Activated T-cell treated with anti-CD3 and anti-CD28 coated beads, Interleukin-2, amount 50 U/mL, for 1 hour (primary cell): ENCODE measurements around the gene PSMB8.
"Not testable (repeated sequence)": the region's sequence is repeated elsewhere in the genome, so short reads cannot be mapped to it uniquely, and the experiment has no call there.

Experiments used
- DNase-seq: peaks from one replicate; pipeline ENCODE4 v3.0.0-alpha.2; 2020

PSMB8 gene

GRCh38 chr6:32836873-32837272 is 7.0 kb downstream of the PSMB8 start:
- DNase-seq = no peak

GRCh38 chr6:32835167-32835893 is 8.5 kb downstream of the PSMB8 start:
- no peak for DNase-seq

- DNase-seq = no peak
Measured at GRCh38 chr6:32833664-32834063, 10.2 kb downstream of the PSMB8 start.

DNA sequence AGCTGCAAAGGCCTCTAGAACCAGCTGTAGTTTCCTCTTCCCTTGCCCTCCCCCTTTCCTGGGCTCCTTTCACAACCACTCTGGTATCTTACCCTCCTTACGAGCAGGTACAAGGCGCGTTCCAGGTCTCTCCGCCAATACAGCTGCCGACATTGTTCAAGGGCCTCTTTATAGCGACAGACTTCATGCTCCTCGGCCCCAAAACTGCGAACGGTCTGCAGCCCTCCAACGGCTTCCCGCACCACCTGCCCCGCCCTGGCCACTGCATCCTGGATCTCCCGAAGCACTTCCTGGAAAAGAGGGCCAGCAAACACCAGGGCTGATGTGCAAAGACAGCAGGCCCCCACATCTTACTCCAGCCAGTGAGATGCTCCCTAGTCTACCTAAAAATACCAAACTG is 11.3 kb downstream of the PSMB8 start:
- DNase-seq = no peak

DNA sequence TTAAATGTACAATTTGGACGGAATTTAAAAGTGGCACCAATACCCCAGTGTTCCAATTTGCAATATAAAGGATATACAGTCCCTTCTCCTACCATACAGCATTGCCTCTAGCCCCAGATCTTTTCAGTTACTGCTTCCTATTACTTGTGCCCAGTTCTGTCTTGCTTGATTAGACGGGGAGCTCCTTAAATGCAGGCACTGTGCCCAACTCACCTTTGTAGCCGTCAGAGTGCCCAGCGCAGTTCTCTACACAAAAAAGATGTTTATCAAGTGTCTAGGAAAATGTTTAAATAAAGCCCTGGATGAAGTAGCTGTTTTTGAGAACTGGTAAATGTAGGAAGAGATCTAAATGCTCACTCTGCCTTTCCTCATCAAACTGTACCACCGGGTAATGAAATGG is 12.9 kb downstream of the PSMB8 start:
- no peak for DNase-seq

GRCh38 chr6:32830017-32830416 is 13.8 kb downstream of the PSMB8 start:
- DNase-seq = no peak

- DNase-seq = no peak
Measured at GRCh38 chr6:32829495-32829894, 14.4 kb downstream of the PSMB8 start.

- no peak for DNase-seq
Measured at GRCh38 chr6:32827025-32827424, 16.8 kb downstream of the PSMB8 start.

- DNase-seq = no peak
Measured at GRCh38 chr6:32825966-32826365, 17.9 kb downstream of the PSMB8 start.

DNA sequence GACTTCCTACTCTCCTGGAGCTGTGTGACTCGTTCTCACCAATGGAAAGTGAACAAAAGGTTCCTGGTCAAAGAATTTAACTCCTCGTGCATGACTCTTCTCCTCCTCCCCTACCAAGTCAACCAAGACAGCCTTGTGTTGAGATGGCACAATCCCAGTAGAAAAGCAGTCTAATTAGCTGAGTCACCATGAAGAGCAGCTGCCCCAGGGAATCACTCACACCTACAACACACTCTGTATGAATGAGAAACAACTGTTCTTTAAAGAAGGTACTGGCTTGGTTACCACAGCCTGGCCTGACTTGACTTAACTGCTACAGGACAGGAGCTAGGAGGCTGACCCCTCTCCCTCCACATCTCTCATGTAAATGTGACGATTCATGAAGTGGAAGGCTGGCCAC is 24.1 kb downstream of the PSMB8 start:
- no peak for DNase-seq

GRCh38 chr6:32818867-32819266 is 25.0 kb downstream of the PSMB8 start:
- DNase-seq = no peak

GRCh38 chr6:32816746-32817204 is 27.1 kb downstream of the PSMB8 start, which contains the start of gene HLA-DOB:
TSS of gene HLA-DOB (minus strand) at chr6:32817002. CDS start at chr6:32816951, 51 bp downstream.
- no peak for DNase-seq

- DNase-seq = no peak
Measured at GRCh38 chr6:32815996-32816395, 27.9 kb downstream of the PSMB8 start.

GRCh38 chr6:32815115-32815514 is 28.7 kb downstream of the PSMB8 start:
- DNase-seq = no peak

DNA sequence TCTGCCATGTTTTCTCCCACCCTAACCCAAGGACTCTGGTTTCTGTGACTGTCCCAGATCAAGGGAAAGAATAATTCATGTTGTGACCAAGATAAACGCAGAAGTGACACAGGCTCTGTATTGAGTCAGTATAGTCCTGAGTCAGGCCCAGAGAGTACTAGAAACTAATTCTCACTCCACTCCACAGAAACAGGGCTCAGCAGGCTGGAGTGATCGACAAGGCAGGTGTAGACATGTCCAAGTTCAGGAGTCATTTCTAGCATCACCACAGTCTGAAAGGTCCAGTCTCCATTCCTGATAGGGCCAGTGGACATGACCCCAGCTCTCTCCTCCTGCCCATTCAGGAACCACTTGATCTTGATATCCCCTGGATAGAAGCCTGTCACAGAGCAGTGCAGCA is 29.7 kb downstream of the PSMB8 start:
- no peak for DNase-seq

DNA sequence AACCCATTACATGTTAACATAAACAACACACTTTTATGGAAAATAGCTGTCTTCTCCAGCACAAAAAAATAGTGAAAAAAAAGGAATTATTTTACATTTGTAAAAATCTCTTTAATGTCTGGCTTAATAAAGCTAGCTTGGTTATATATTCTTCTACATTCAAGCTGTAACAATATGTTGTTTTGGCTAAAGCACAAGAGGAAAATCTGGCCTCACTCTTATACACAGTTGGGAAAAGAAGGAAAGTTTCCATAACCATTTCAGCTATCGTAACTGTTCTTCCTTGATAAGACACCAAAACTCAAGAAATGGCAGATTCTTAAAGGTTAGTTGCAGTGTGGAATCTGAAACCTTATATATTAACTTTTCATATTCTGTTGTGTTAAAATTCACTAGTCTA is 34.7 kb downstream of the PSMB8 start:
- DNase-seq = no peak

- DNase-seq = no peak
Measured at GRCh38 chr6:32807020-32807580, 36.7 kb downstream of the PSMB8 start.

DNA sequence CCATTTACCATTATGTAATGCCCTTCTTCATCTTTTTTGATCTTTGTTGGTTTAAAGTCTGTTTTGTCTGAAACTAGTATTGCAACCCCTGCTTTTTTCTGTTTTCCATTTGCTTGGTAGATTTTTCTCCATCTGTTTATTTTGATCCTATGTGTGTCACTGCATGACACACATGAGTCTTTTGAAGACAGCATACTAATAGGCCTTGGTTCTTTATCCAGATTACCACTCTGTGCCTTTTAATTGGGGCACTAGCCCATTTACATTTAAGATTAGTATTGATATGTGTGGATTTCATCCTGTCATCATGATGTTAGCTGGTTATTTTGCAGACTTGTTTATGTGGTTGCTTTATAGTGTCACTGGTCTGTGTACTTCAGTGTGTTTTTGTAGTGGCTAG is 38.4 kb downstream of the PSMB8 start:
- DNase-seq = not testable (repeated sequence)

DNA sequence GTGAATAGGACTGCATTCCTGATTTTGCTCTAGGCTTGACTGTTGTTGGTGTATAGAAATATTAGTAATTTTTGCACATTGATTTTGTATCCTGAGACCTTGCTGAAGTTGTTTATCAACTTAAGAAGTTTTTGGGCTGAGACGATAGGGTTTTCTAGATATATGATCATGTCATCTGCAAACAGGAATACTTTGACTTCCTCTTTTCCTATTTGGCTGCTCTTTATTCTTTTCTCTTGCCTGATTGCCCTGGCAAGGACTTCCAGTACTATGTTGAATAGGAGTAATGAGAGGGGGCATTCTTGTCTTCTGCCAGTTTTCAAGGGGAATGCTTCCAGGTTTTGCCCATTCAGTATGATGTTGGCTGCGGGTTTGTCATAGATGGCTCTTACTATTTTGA is 40.4 kb downstream of the PSMB8 start:
- DNase-seq = no peak

DNA sequence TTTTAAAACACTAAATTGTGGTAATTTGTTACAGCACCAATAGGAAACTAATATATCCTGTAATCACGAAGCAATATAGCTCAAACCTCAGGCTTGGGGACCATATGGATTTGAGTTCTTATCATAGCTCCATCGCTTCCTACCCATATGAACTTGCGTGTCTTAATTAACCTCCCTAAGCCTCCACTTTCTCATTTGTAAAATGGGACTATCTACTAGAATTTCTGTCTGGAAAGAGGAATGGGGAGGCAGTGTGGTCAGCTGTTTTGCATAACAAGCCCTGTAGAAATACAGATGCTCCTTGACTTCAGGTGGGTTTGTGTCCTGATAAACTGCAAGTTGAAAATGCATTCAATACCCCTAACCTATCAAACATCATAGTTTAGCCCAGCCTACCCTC is 44.1 kb downstream of the PSMB8 start:
- no peak for DNase-seq

DNA sequence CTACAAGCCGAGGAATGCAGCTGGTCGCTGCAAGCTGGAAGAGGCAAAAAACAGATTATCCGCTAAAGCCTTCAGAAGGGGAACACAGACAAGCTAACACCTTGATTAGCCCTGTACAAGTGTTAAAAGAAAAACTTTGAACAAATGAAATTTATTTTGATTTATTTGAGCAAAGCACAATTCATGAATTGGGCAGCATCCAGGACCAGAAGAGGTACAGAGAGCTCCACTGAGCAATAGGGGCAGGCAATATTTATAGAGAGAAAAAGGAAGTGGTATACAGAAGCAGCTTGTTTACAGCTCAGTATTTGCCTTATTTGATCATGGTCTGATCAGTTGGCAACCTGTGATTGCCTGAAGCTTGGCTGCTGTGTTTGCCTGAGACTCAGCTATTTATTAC is 44.7 kb downstream of the PSMB8 start:
- no peak for DNase-seq

GRCh38 chr6:32796848-32797776 is 46.7 kb downstream of the PSMB8 start:
- peak; percentile 86 for DNase-seq

- DNase-seq = no peak
Measured at GRCh38 chr6:32794510-32794909, 49.3 kb downstream of the PSMB8 start.
